ENCODE results near the gene PTGDS.

GRCh38 chr9:137016436-137016835 is 39.1 kb downstream of the PTGDS start:
- TF ChIP-seq CTCF (IDR thresholded peaks at IDR 0.05): no peak
- TF ChIP-seq EP300 (IDR thresholded peaks at IDR 0.05): no peak
- TF ChIP-seq POLR2AphosphoS5 (IDR thresholded peaks at IDR 0.05): no peak
- no peak for TF ChIP-seq POLR2A (IDR thresholded peaks at IDR 0.05; ENCODE audit: low read depth)

All from esophagus muscularis mucosa (tissue), 4 donors.